ENCODE measurements around the gene MEF2C.
"Not testable (repeated sequence)": the region's sequence is repeated elsewhere in the genome, so short reads cannot be mapped to it uniquely, and the experiment has no call there.

The MEF2C gene

GRCh38 chr5:88860501-88860900, 22.5 kb downstream of the MEF2C start:
- no peak for DNase-seq

- no peak for DNase-seq
Observed at GRCh38 chr5:88858392-88858791, 24.6 kb downstream of the MEF2C start.

- DNase-seq = not testable (repeated sequence)
Observed at GRCh38 chr5:88856381-88856780, 26.6 kb downstream of the MEF2C start.

- no peak for DNase-seq
Observed at GRCh38 chr5:88854769-88855168, 28.2 kb downstream of the MEF2C start.

- no peak for DNase-seq
Observed at GRCh38 chr5:88847420-88847819, 35.6 kb downstream of the MEF2C start.

- DNase-seq = no peak
Observed at GRCh38 chr5:88846434-88846833, 36.5 kb downstream of the MEF2C start.

GRCh38 chr5:88845081-88845697, 37.8 kb downstream of the MEF2C start:
- DNase-seq = peak; percentile 70

- no peak for DNase-seq
Observed at GRCh38 chr5:88842784-88843183, 40.2 kb downstream of the MEF2C start.

GRCh38 chr5:88841212-88841611, 41.8 kb downstream of the MEF2C start:
- DNase-seq = no peak

GRCh38 chr5:88840495-88840894, 42.5 kb downstream of the MEF2C start:
- no peak for DNase-seq

GRCh38 chr5:88839238-88839637, 43.7 kb downstream of the MEF2C start:
- no peak for DNase-seq

- DNase-seq = no peak
Observed at GRCh38 chr5:88838500-88838899, 44.5 kb downstream of the MEF2C start.

- no peak for DNase-seq
Observed at GRCh38 chr5:88837817-88838216, 45.2 kb downstream of the MEF2C start.

- no peak for DNase-seq
Observed at GRCh38 chr5:88837222-88837621, 45.8 kb downstream of the MEF2C start.

- DNase-seq = no peak
Observed at GRCh38 chr5:88836195-88836838, 46.7 kb downstream of the MEF2C start.

- DNase-seq = no peak
Observed at GRCh38 chr5:88834499-88834898, 48.5 kb downstream of the MEF2C start.

- DNase-seq = no peak
Observed at GRCh38 chr5:88834131-88834462, 48.9 kb downstream of the MEF2C start.

GRCh38 chr5:88833371-88834130, 49.4 kb downstream of the MEF2C start:
- peak; percentile 61 for DNase-seq

GRCh38 chr5:88831816-88832215, 51.2 kb downstream of the MEF2C start:
- DNase-seq = no peak

GRCh38 chr5:88830567-88830966, 52.4 kb downstream of the MEF2C start:
- no peak for DNase-seq

- DNase-seq = no peak
Observed at GRCh38 chr5:88829775-88830174, 53.2 kb downstream of the MEF2C start.

- peak; percentile 8 for DNase-seq
Observed at GRCh38 chr5:88829054-88829453, 53.9 kb downstream of the MEF2C start.

GRCh38 chr5:88827997-88828396, 55.0 kb downstream of the MEF2C start:
- peak; percentile 57 for DNase-seq

Measured in activated CD4-positive, alpha-beta T cell treated with anti-CD3 and anti-CD28 coated beads, Interleukin-2, amount 50 U/mL, for 16 hours (primary cell).